Esophagus muscularis mucosa (tissue), 4 donors: ENCODE results near the gene TECTA. TPM values are rescaled to one million over a fixed set of nuclear protein-coding genes. Genes with fewer than 3 reads are reported as not detected.

Experiments used
- DNase-seq: peaks from one replicate; pipeline ENCODE4 v3.0.0-alpha.2; 2017; ENCODE audit errors: extremely low spot score
- H3K27ac ChIP-seq, 4 donors: fragments of 200-600 bp; sonication (generic); replicated peaks in 1 of 4; 1 replicate in 3 of 4; 2 replicates in 1 of 4; pipeline ENCODE4 v1.5.1; 2016 to 2019; ENCODE audit warnings: mild to moderate bottlenecking in 1 of 4
- H3K27me3 ChIP-seq, 4 donors: fragments of 200-600 bp; sonication (generic); one replicate each; pipeline versions ENCODE4 v1.5.1 to v1.6.0; 2016 to 2019
- H3K36me3 ChIP-seq, 4 donors: fragments of 200-600 bp; sonication (generic); one replicate each; pipeline ENCODE4 v1.5.1; 2016 to 2019
- H3K4me1 ChIP-seq, 4 donors: fragments of 200-600 bp; sonication (generic); one replicate each; pipeline ENCODE4 v1.5.1; 2016 to 2019
- H3K4me3 ChIP-seq, 4 donors: fragments of 200-600 bp; sonication (generic); 1 replicate in 2 of 4; 2 replicates in 2 of 4; pipeline ENCODE4 v1.5.1; 2016 to 2019; ENCODE audit warnings: mild to moderate bottlenecking in 4 of 4, moderate library complexity in 1 of 4
- H3K9me3 ChIP-seq, 4 donors: fragments of 200-600 bp; sonication (generic); 1 replicate in 3 of 4; 2 replicates in 1 of 4; pipeline ENCODE4 v1.5.1; 2016 to 2019
- CTCF ChIP-seq, 3 experiments: fragments of 200-600 bp in 2 of 3; fragments of 450-650 bp in 1 of 3; sonication (generic) in 2 of 3; IDR thresholded peaks; one replicate each; pipeline ENCODE4 v1.5.1; 2017 to 2019; ENCODE audit warnings: antibody characterized with exemption in 3 of 3, mild to moderate bottlenecking in 2 of 3, moderate library complexity in 1 of 3
- EP300 ChIP-seq: sonication (generic); formaldehyde crosslinking; IDR thresholded peaks from one replicate; pipeline ENCODE4 v1.6.1; 2017; ENCODE audit warnings: antibody characterized with exemption
- POLR2A ChIP-seq: fragments of 450-650 bp; IDR thresholded peaks from one replicate; pipeline ENCODE4 v1.6.1; 2017; ENCODE audit warnings: antibody characterized with exemption, moderate library complexity, mild to moderate bottlenecking, low read depth
- POLR2AphosphoS5 ChIP-seq, 2 donors: sonication (generic); formaldehyde crosslinking; IDR thresholded peaks; one replicate each; pipeline ENCODE4 v1.6.1; 2017; ENCODE audit warnings: antibody characterized with exemption in 2 of 2
- WGBS: methylation state at CpG from one replicate; pipeline ENCODE4 v1.1.5; 2018; 5-methylcytosine and 5-hydroxymethylcytosine counted together
- intact Hi-C: fragments of 100-400 bp; cut with DNase I; formaldehyde crosslinking; loops from one replicate; pipeline ENCODE4 v1.15.1; 2023
- total RNA-seq, 4 donors: library from RNA; depleted of rRNA; stranded (reverse); fragments of >200 nt; gene quantifications; one replicate each; pipeline versions ENCODE4 v1.1.0 to v1.2.1, GENCODE V29; 2016

Gene TECTA
- total RNA-seq, 4 donors from 2014 or later: 0.80 to 1.2 (median 0.90) TPM

GRCh38 chr11:121143921-121144320, 42.9 kb downstream of the TECTA start:
- intact Hi-C loops: no loop called here
- Histone ChIP-seq H3K36me3 (no peaks in the 10 kb centered on the region), H3K27me3 (no peaks in the 10 kb centered on the region), H3K4me1 (no peaks in the 10 kb centered on the region), H3K27ac (no peak overlapping the region), H3K9me3 (no peaks in the 10 kb centered on the region), H3K4me3 (no peak overlapping the region)
- TF ChIP-seq EP300 (no peak), POLR2AphosphoS5 (IDR thresholded peaks at IDR 0.05) (no peak), CTCF (IDR thresholded peaks at IDR 0.05) (no peak), POLR2A (no peak)
- DNase-seq: no peak
- 60% methylated on average over 4 of the region's 5 CpGs for WGBS

GRCh38 chr11:121144723-121145122, 43.7 kb downstream of the TECTA start:
- H3K9me3 ChIP-seq: no peaks in the 10 kb centered on the region
- no peak for DNase-seq
- H3K27me3 ChIP-seq: no peaks in the 10 kb centered on the region
- no peaks in the 10 kb centered on the region for H3K4me1 ChIP-seq
- TF ChIP-seq POLR2A: no peak
- TF ChIP-seq CTCF (IDR thresholded peaks at IDR 0.05): no peak
- no peak for TF ChIP-seq EP300
- no peak for TF ChIP-seq POLR2AphosphoS5 (IDR thresholded peaks at IDR 0.05)
- H3K27ac ChIP-seq: no peak overlapping the region
- 72% methylated on average over 5 of the region's 5 CpGs for WGBS
- intact Hi-C loops: no loop called here
- H3K36me3 ChIP-seq: no peaks in the 10 kb centered on the region
- H3K4me3 ChIP-seq: no peak overlapping the region

GRCh38 chr11:121145826-121146225, 44.8 kb downstream of the TECTA start:
- WGBS: 90% methylated on average over 6 of the region's 11 CpGs
- Histone ChIP-seq H3K9me3 (no peaks in the 10 kb centered on the region), H3K27me3 (no peaks in the 10 kb centered on the region), H3K36me3 (no peaks in the 10 kb centered on the region), H3K4me3 (no peak overlapping the region), H3K4me1 (no peaks in the 10 kb centered on the region), H3K27ac (no peak overlapping the region)
- no peak for TF ChIP-seq CTCF (IDR thresholded peaks at IDR 0.05)
- TF ChIP-seq POLR2A: no peak
- no peak for TF ChIP-seq EP300
- no peak for TF ChIP-seq POLR2AphosphoS5 (IDR thresholded peaks at IDR 0.05)
- intact Hi-C loops: no loop called here
- DNase-seq: no peak

- intact Hi-C loops: no loop called here
- DNase-seq: no peak
- Histone ChIP-seq H3K36me3 (no peaks in the 10 kb centered on the region), H3K9me3 (no peaks in the 10 kb centered on the region), H3K4me1 (no peaks in the 10 kb centered on the region), H3K27me3 (no peaks in the 10 kb centered on the region), H3K27ac (no peak overlapping the region), H3K4me3 (no peak overlapping the region)
- 87% methylated on average over 2 of the region's 2 CpGs for WGBS
- no peak for TF ChIP-seq EP300
- TF ChIP-seq POLR2AphosphoS5 (IDR thresholded peaks at IDR 0.05): no peak
- TF ChIP-seq POLR2A: no peak
- TF ChIP-seq CTCF (IDR thresholded peaks at IDR 0.05): no peak
Observed at GRCh38 chr11:121149116-121149515, 48.1 kb downstream of the TECTA start.

- 71% methylated on average over 4 of the region's 4 CpGs for WGBS
- intact Hi-C loops: no loop called here
- no peak overlapping the region for H3K4me3 ChIP-seq
- H3K36me3 ChIP-seq: no peaks in the 10 kb centered on the region
- DNase-seq: no peak
- no peak overlapping the region for H3K27ac ChIP-seq
- no peaks in the 10 kb centered on the region for H3K9me3 ChIP-seq
- no peak for TF ChIP-seq POLR2A
- TF ChIP-seq CTCF (IDR thresholded peaks at IDR 0.05): no peak
- no peak for TF ChIP-seq POLR2AphosphoS5 (IDR thresholded peaks at IDR 0.05)
- no peak for TF ChIP-seq EP300
- no peaks in the 10 kb centered on the region for H3K27me3 ChIP-seq
- H3K4me1 ChIP-seq: no peaks in the 10 kb centered on the region
Observed at GRCh38 chr11:121151207-121151688, 50.2 kb downstream of the TECTA start.
